Hepatocyte (in vitro differentiated cells): ENCODE results near the gene PDGFRA. TPM values are rescaled to one million over a fixed set of nuclear protein-coding genes. Genes with fewer than 3 reads are reported as not detected.
"Not testable (repeated sequence)": the region's sequence is repeated elsewhere in the genome, so short reads cannot be mapped to it uniquely, and the experiment has no call there.

Experiments
- DNase-seq: peaks from one replicate; pipeline ENCODE4 v3.0.0-alpha.2; 2016; ENCODE audit warnings: low spot score
- H2AFZ ChIP-seq: fragments of 200-600 bp; sonication (generic); 2 replicates; pipeline ENCODE4 v1.6.0; 2016; ENCODE audit warnings: antibody characterized with exemption, mild to moderate bottlenecking
- H3K27ac ChIP-seq: fragments of 200-600 bp; sonication (generic); 2 replicates; pipeline ENCODE4 v1.5.1; 2016; ENCODE audit warnings: mild to moderate bottlenecking
- H3K27me3 ChIP-seq: fragments of 200-600 bp; sonication (generic); 2 replicates; pipeline ENCODE4 v1.6.1; 2016
- H3K36me3 ChIP-seq: fragments of 200-600 bp; sonication (generic); replicated peaks from 2 replicates; pipeline ENCODE4 v1.5.1; 2016; ENCODE audit warnings: low read depth; ENCODE audit not compliant: insufficient read depth
- H3K4me1 ChIP-seq: fragments of 200-600 bp; sonication (generic); 2 replicates; pipeline ENCODE4 v1.5.1; 2016; ENCODE audit warnings: mild to moderate bottlenecking, moderate library complexity; ENCODE audit not compliant: insufficient read depth
- H3K4me2 ChIP-seq: fragments of 200-600 bp; sonication (generic); 2 replicates; pipeline ENCODE4 v1.6.0; 2016
- H3K4me3 ChIP-seq: fragments of 200-600 bp; sonication (generic); 2 replicates; pipeline ENCODE4 v1.5.1; 2016; ENCODE audit warnings: mild to moderate bottlenecking
- H3K79me2 ChIP-seq: fragments of 200-600 bp; sonication (generic); 2 replicates; pipeline ENCODE4 v1.6.0; 2017; ENCODE audit warnings: mild to moderate bottlenecking
- H3K9me2 ChIP-seq: fragments of 200-600 bp; sonication (generic); replicated peaks from 2 replicates; pipeline ENCODE4 v1.6.0; 2017; ENCODE audit warnings: mild to moderate bottlenecking; ENCODE audit not compliant: insufficient read depth
- H3K9me3 ChIP-seq: fragments of 200-600 bp; sonication (generic); 2 replicates; pipeline ENCODE4 v1.5.1; 2016; ENCODE audit warnings: low read depth, mild to moderate bottlenecking
- H4K20me1 ChIP-seq: fragments of 200-600 bp; sonication (generic); 2 replicates; pipeline ENCODE4 v1.6.0; 2016; ENCODE audit warnings: mild to moderate bottlenecking; ENCODE audit not compliant: insufficient read depth, poor library complexity, severe bottlenecking
- CTCF ChIP-seq: fragments of 200-600 bp; sonication (generic); IDR thresholded peaks from 2 replicates; pipeline ENCODE4 v1.5.1; 2016; ENCODE audit warnings: antibody characterized with exemption, mild to moderate bottlenecking; ENCODE audit not compliant: poor library complexity
- EZH2 ChIP-seq: fragments of 200-600 bp; sonication (generic); IDR thresholded peaks from 2 replicates; pipeline ENCODE4 v1.6.1; 2016; ENCODE audit warnings: antibody characterized with exemption, mild to moderate bottlenecking, borderline replicate concordance
- EZH2phosphoT487 ChIP-seq: fragments of 200-600 bp; sonication (generic); IDR thresholded peaks from one replicate; pipeline ENCODE4 v1.6.1; 2018; ENCODE audit warnings: antibody characterized with exemption, mild to moderate bottlenecking, low read depth, moderate library complexity; ENCODE audit not compliant: unreplicated experiment, severe bottlenecking
- WGBS: methylation state at CpG from one replicate; pipeline ENCODE4 v1.1.6; 2016; ENCODE audit warnings: low lambda C conversion rate; ENCODE audit errors: missing lambda C conversion rate; 5-methylcytosine and 5-hydroxymethylcytosine counted together
- polyA plus RNA-seq: library from polyadenylated mRNA; unstranded; fragments of >200 nt; fragmentation: Nextera tagmentation; extraction: Ambion mirVana; gene quantifications from 2 replicates; pipeline ENCODE4 v1.2.1, GENCODE V29; 2016
- total RNA-seq: library from RNA; depleted of rRNA; stranded (reverse); fragments of >200 nt; gene quantifications from 2 replicates; pipeline ENCODE4 v1.2.3, GENCODE V29; 2014

Gene PDGFRA
- total and polyA plus RNA-seq, 2 experiments from 2014 or later = 36.3 to 117 TPM

- H4K20me1 ChIP-seq = no peaks in the 10 kb centered on the region
- H3K4me3 ChIP-seq = no peak overlapping the region
- H3K27me3 ChIP-seq = no peaks in the 10 kb centered on the region
- H3K9me3 ChIP-seq = no peaks in the 10 kb centered on the region
- H3K36me3 ChIP-seq = no peaks in the 10 kb centered on the region
- no peaks in the 10 kb centered on the region for H3K79me2 ChIP-seq
- TF ChIP-seq EZH2 (no peak), EZH2phosphoT487 (no peak), CTCF (no peak)
- H3K4me1 ChIP-seq = no peaks in the 10 kb centered on the region
- H2AFZ ChIP-seq = no peak overlapping the region
- no peak overlapping the region for H3K4me2 ChIP-seq
- H3K9me2 ChIP-seq = no peaks in the 10 kb centered on the region
- 82% methylated on average over 4 of the region's 4 CpGs for WGBS
- H3K27ac ChIP-seq = no peak overlapping the region
- DNase-seq = no peak
These were observed 107.9 kb downstream of the PDGFRA start for GRCh38 chr4:54337009-54337408.

GRCh38 chr4:54342067-54342466 is 113.0 kb downstream of the PDGFRA start:
- not testable (repeated sequence) for H3K9me3 ChIP-seq, H3K4me3 ChIP-seq, H3K27me3 ChIP-seq, H2AFZ ChIP-seq, H3K27ac ChIP-seq, H3K79me2 ChIP-seq, H3K4me2 ChIP-seq, H3K4me1 ChIP-seq, DNase-seq, H3K9me2 ChIP-seq, H3K36me3 ChIP-seq, H4K20me1 ChIP-seq
- WGBS = 82% methylated on average over 3 of the region's 3 CpGs

Other genes with a start within 250 kb of the PDGFRA start
- 69.6 and 70.0 TPM in 2 replicates for gene CHIC2, start 164.7 kb upstream of the PDGFRA start, total RNA-seq
- 51.3 and 61.8 TPM in 2 replicates for gene CHIC2, start 164.7 kb upstream of the PDGFRA start, polyA plus RNA-seq
- not detected in 2 replicates for gene GSX2, start 129.1 kb upstream of the PDGFRA start, total RNA-seq
- gene GSX2, start 129.1 kb upstream of the PDGFRA start, polyA plus RNA-seq = not detected in 2 replicates